PC-3 (cell line): Measurements from ENCODE around the gene C17orf100.

Source experiments
- CTCF ChIP-seq: fragments of 300-600 bp; sonication (generic); conservative IDR thresholded peaks from 2 replicates; pipeline ENCODE4 v1.5.1; 2017; ENCODE audit warnings: antibody characterized with exemption, low read depth, mild to moderate bottlenecking, low read length
- EZH2 ChIP-seq: fragments of 300-600 bp; sonication (generic); IDR thresholded peaks from one replicate; pipeline ENCODE4 v1.6.1; 2017; ENCODE audit warnings: antibody characterized with exemption, mild to moderate bottlenecking, low read length; ENCODE audit not compliant: unreplicated experiment
- EZH2phosphoT487 ChIP-seq: fragments of 300-600 bp; sonication (generic); IDR thresholded peaks from 2 replicates; pipeline ENCODE4 v1.6.1; 2018; ENCODE audit warnings: mild to moderate bottlenecking, antibody characterized with exemption, low read length, borderline replicate concordance

GRCh38 chr17:6660805-6661463 is 9.4 kb downstream of the C17orf100 start:
- TF ChIP-seq CTCF (no peak), EZH2 (no peak), EZH2phosphoT487 (no peak)
